ENCODE results near the gene PIP5K1B. TPM values are rescaled to one million over a fixed set of nuclear protein-coding genes. Genes with fewer than 3 reads are reported as not detected.

The PIP5K1B gene
- total and polyA plus RNA-seq, 2 donors: 0.94 to 1.2 TPM

- H3K4me1 ChIP-seq (ENCODE audit: control insufficient read depth in 2 of 2, insufficient read depth in 2 of 2, low read length in 2 of 2): peaks cover 0 to 2% of the 10 kb centered on the region in 2 donors
- no peak overlapping the region for H3K4me3 ChIP-seq (ENCODE audit: low read length in 2 of 2)
- no peaks in the 10 kb centered on the region for H3K27me3 ChIP-seq (ENCODE audit: control insufficient read depth in 2 of 2, insufficient read depth in 1 of 2, low read length in 1 of 2)
- H3K9me3 ChIP-seq (ENCODE audit: control insufficient read depth in 2 of 2, insufficient read depth in 1 of 2, low read length in 1 of 2): no peaks in the 10 kb centered on the region
- H3K27ac ChIP-seq (ENCODE audit: low read depth in 1 of 2, low read length in 1 of 2): no peak overlapping the region
- no peak for DNase-seq (ENCODE audit: low read depth in 6 of 9, low spot score in 9 of 9)
- H3K36me3 ChIP-seq (ENCODE audit: control insufficient read depth in 2 of 2, insufficient read depth in 2 of 2, low read length in 1 of 2): no peaks in the 10 kb centered on the region
- WGBS: 96% methylated on average over 4 of the region's 4 CpGs
These were observed 245.1 kb downstream of the PIP5K1B start for GRCh38 chr9:68950188-68950587.

- Histone ChIP-seq H3K4me1 (ENCODE audit: control insufficient read depth in 2 of 2, insufficient read depth in 2 of 2, low read length in 2 of 2) (peaks cover 0 to 2% of the 10 kb centered on the region in 2 donors), H3K4me3 (ENCODE audit: low read length in 2 of 2) (no peak overlapping the region), H3K36me3 (ENCODE audit: control insufficient read depth in 2 of 2, insufficient read depth in 2 of 2, low read length in 1 of 2) (no peaks in the 10 kb centered on the region), H3K9me3 (ENCODE audit: control insufficient read depth in 2 of 2, insufficient read depth in 1 of 2, low read length in 1 of 2) (no peaks in the 10 kb centered on the region), H3K27ac (ENCODE audit: low read depth in 1 of 2, low read length in 1 of 2) (no peak overlapping the region), H3K27me3 (ENCODE audit: control insufficient read depth in 2 of 2, insufficient read depth in 1 of 2, low read length in 1 of 2) (no peaks in the 10 kb centered on the region)
- WGBS: 97% methylated on average over 2 of the region's 2 CpGs
- DNase-seq (ENCODE audit: low read depth in 6 of 9, low spot score in 9 of 9): no peak
These were observed 245.6 kb downstream of the PIP5K1B start for GRCh38 chr9:68950689-68951088.

- no peaks in the 10 kb centered on the region for H3K36me3 ChIP-seq (ENCODE audit: control insufficient read depth in 2 of 2, insufficient read depth in 2 of 2, low read length in 1 of 2)
- H3K27me3 ChIP-seq (ENCODE audit: control insufficient read depth in 2 of 2, insufficient read depth in 1 of 2, low read length in 1 of 2): no peaks in the 10 kb centered on the region
- peak in 1 of 9 donors; percentile 11 for DNase-seq (ENCODE audit: low read depth in 6 of 9, low spot score in 9 of 9)
- H3K27ac ChIP-seq (ENCODE audit: low read depth in 1 of 2, low read length in 1 of 2): no peak overlapping the region
- H3K9me3 ChIP-seq (ENCODE audit: control insufficient read depth in 2 of 2, insufficient read depth in 1 of 2, low read length in 1 of 2): no peaks in the 10 kb centered on the region
- no peak overlapping the region for H3K4me3 ChIP-seq (ENCODE audit: low read length in 2 of 2)
- WGBS: 88% methylated on average over 8 of the region's 8 CpGs
- H3K4me1 ChIP-seq (ENCODE audit: control insufficient read depth in 2 of 2, insufficient read depth in 2 of 2, low read length in 2 of 2): peaks cover 0 to 2% of the 10 kb centered on the region in 2 donors
These were observed 247.0 kb downstream of the PIP5K1B start for GRCh38 chr9:68951879-68952659.

GRCh38 chr9:68953771-68954170 lies 248.7 kb downstream of the PIP5K1B start:
- Histone ChIP-seq H3K36me3 (ENCODE audit: control insufficient read depth in 2 of 2, insufficient read depth in 2 of 2, low read length in 1 of 2) (no peaks in the 10 kb centered on the region), H3K9me3 (ENCODE audit: control insufficient read depth in 2 of 2, insufficient read depth in 1 of 2, low read length in 1 of 2) (no peaks in the 10 kb centered on the region), H3K27ac (ENCODE audit: low read depth in 1 of 2, low read length in 1 of 2) (no peak overlapping the region), H3K27me3 (ENCODE audit: control insufficient read depth in 2 of 2, insufficient read depth in 1 of 2, low read length in 1 of 2) (no peaks in the 10 kb centered on the region), H3K4me3 (ENCODE audit: low read length in 2 of 2) (no peak overlapping the region), H3K4me1 (ENCODE audit: control insufficient read depth in 2 of 2, insufficient read depth in 2 of 2, low read length in 2 of 2) (peaks cover 0 to 2% of the 10 kb centered on the region in 2 donors)
- 71% methylated on average over 1 of the region's 1 CpG for WGBS
- no peak for DNase-seq (ENCODE audit: low read depth in 6 of 9, low spot score in 9 of 9)

- Histone ChIP-seq H3K4me3 (ENCODE audit: low read length in 2 of 2) (no peak overlapping the region), H3K27me3 (ENCODE audit: control insufficient read depth in 2 of 2, insufficient read depth in 1 of 2, low read length in 1 of 2) (no peaks in the 10 kb centered on the region), H3K36me3 (ENCODE audit: control insufficient read depth in 2 of 2, insufficient read depth in 2 of 2, low read length in 1 of 2) (no peaks in the 10 kb centered on the region), H3K9me3 (ENCODE audit: control insufficient read depth in 2 of 2, insufficient read depth in 1 of 2, low read length in 1 of 2) (no peaks in the 10 kb centered on the region), H3K27ac (ENCODE audit: low read depth in 1 of 2, low read length in 1 of 2) (no peak overlapping the region), H3K4me1 (ENCODE audit: control insufficient read depth in 2 of 2, insufficient read depth in 2 of 2, low read length in 2 of 2) (peaks cover 0 to 2% of the 10 kb centered on the region in 2 donors)
- whole genome bisulfite sequencing: 1% methylated on average over 4 of the region's 4 CpGs
- DNase-seq (ENCODE audit: low read depth in 6 of 9, low spot score in 9 of 9): no peak
These were observed 250.3 kb downstream of the PIP5K1B start for GRCh38 chr9:68955330-68955729.

GRCh38 chr9:68957479-68957878 lies 252.4 kb downstream of the PIP5K1B start:
- 95% methylated on average over 1 of the region's 1 CpG for WGBS
- H3K27ac ChIP-seq (ENCODE audit: low read depth in 1 of 2, low read length in 1 of 2): no peak overlapping the region
- H3K9me3 ChIP-seq (ENCODE audit: control insufficient read depth in 2 of 2, insufficient read depth in 1 of 2, low read length in 1 of 2): no peaks in the 10 kb centered on the region
- DNase-seq (ENCODE audit: low read depth in 6 of 9, low spot score in 9 of 9): no peak
- peaks cover 0 to 2% of the 10 kb centered on the region in 2 donors for H3K4me1 ChIP-seq (ENCODE audit: control insufficient read depth in 2 of 2, insufficient read depth in 2 of 2, low read length in 2 of 2)
- H3K27me3 ChIP-seq (ENCODE audit: control insufficient read depth in 2 of 2, insufficient read depth in 1 of 2, low read length in 1 of 2): no peaks in the 10 kb centered on the region
- H3K4me3 ChIP-seq (ENCODE audit: low read length in 2 of 2): no peak overlapping the region
- H3K36me3 ChIP-seq (ENCODE audit: control insufficient read depth in 2 of 2, insufficient read depth in 2 of 2, low read length in 1 of 2): no peaks in the 10 kb centered on the region

- Histone ChIP-seq H3K4me1 (ENCODE audit: control insufficient read depth in 2 of 2, insufficient read depth in 2 of 2, low read length in 2 of 2) (no peaks in the 10 kb centered on the region), H3K36me3 (ENCODE audit: control insufficient read depth in 2 of 2, insufficient read depth in 2 of 2, low read length in 1 of 2) (no peaks in the 10 kb centered on the region), H3K27ac (ENCODE audit: low read depth in 1 of 2, low read length in 1 of 2) (no peak overlapping the region), H3K27me3 (ENCODE audit: control insufficient read depth in 2 of 2, insufficient read depth in 1 of 2, low read length in 1 of 2) (no peaks in the 10 kb centered on the region), H3K4me3 (ENCODE audit: low read length in 2 of 2) (no peak overlapping the region), H3K9me3 (ENCODE audit: control insufficient read depth in 2 of 2, insufficient read depth in 1 of 2, low read length in 1 of 2) (no peaks in the 10 kb centered on the region)
- DNase-seq (ENCODE audit: low read depth in 6 of 9, low spot score in 9 of 9): no peak
- WGBS: 98% methylated on average over 4 of the region's 4 CpGs
These were observed 256.5 kb downstream of the PIP5K1B start for GRCh38 chr9:68961587-68961986.

GRCh38 chr9:68963416-68963815 lies 258.4 kb downstream of the PIP5K1B start:
- Histone ChIP-seq H3K9me3 (ENCODE audit: control insufficient read depth in 2 of 2, insufficient read depth in 1 of 2, low read length in 1 of 2) (no peaks in the 10 kb centered on the region), H3K27me3 (ENCODE audit: control insufficient read depth in 2 of 2, insufficient read depth in 1 of 2, low read length in 1 of 2) (no peaks in the 10 kb centered on the region), H3K27ac (ENCODE audit: low read depth in 1 of 2, low read length in 1 of 2) (no peak overlapping the region), H3K36me3 (ENCODE audit: control insufficient read depth in 2 of 2, insufficient read depth in 2 of 2, low read length in 1 of 2) (no peaks in the 10 kb centered on the region), H3K4me3 (ENCODE audit: low read length in 2 of 2) (no peak overlapping the region), H3K4me1 (ENCODE audit: control insufficient read depth in 2 of 2, insufficient read depth in 2 of 2, low read length in 2 of 2) (no peaks in the 10 kb centered on the region)
- no peak for DNase-seq (ENCODE audit: low read depth in 6 of 9, low spot score in 9 of 9)
- WGBS: 97% methylated on average over 3 of the region's 3 CpGs

GRCh38 chr9:68964102-68964541 lies 259.1 kb downstream of the PIP5K1B start:
- Histone ChIP-seq H3K9me3 (ENCODE audit: control insufficient read depth in 2 of 2, insufficient read depth in 1 of 2, low read length in 1 of 2) (no peaks in the 10 kb centered on the region), H3K27ac (ENCODE audit: low read depth in 1 of 2, low read length in 1 of 2) (no peak overlapping the region), H3K36me3 (ENCODE audit: control insufficient read depth in 2 of 2, insufficient read depth in 2 of 2, low read length in 1 of 2) (no peaks in the 10 kb centered on the region), H3K4me1 (ENCODE audit: control insufficient read depth in 2 of 2, insufficient read depth in 2 of 2, low read length in 2 of 2) (no peaks in the 10 kb centered on the region), H3K27me3 (ENCODE audit: control insufficient read depth in 2 of 2, insufficient read depth in 1 of 2, low read length in 1 of 2) (no peaks in the 10 kb centered on the region), H3K4me3 (ENCODE audit: low read length in 2 of 2) (no peak overlapping the region)
- no peak for DNase-seq (ENCODE audit: low read depth in 6 of 9, low spot score in 9 of 9)
- 96% methylated on average over 3 of the region's 3 CpGs for WGBS

All from thymus (tissue), 11 donors.